ENCODE data around the gene OOSP3. TPM values are rescaled to one million over a fixed set of nuclear protein-coding genes. Genes with fewer than 3 reads are reported as not detected.
"Not testable (repeated sequence)": the region's sequence is repeated elsewhere in the genome, so short reads cannot be mapped to it uniquely, and the experiment has no call there.

Gene OOSP3
- total RNA-seq, 2 experiments from 2014 or later, result not detected

GRCh38 chr11:59872076-59872475 is 6.5 kb upstream of the OOSP3 start:
- POLR2A ChIA-PET, result no interaction called here
- CTCF ChIA-PET, result no interaction called here

GRCh38 chr11:59875856-59876519 is 2.6 kb upstream of the OOSP3 start:
- ChIA-PET CTCF (no interaction called here), POLR2A (no interaction called here)

GRCh38 chr11:59877325-59877724 is 1.3 kb upstream of the OOSP3 start:
- CTCF ChIA-PET, result no interaction called here
- POLR2A ChIA-PET, result no interaction called here

- ChIA-PET CTCF (no interaction called here), POLR2A (no interaction called here)
Observed at GRCh38 chr11:59877784-59878183, 798 bp upstream of the OOSP3 start.

- POLR2A ChIA-PET, result no interaction called here
- CTCF ChIA-PET, result no interaction called here
Observed at GRCh38 chr11:59879567-59879966, 985 bp downstream of the OOSP3 start.

GRCh38 chr11:59883597-59883996 is 5.0 kb downstream of the OOSP3 start:
- CTCF ChIA-PET, result no interaction called here
- POLR2A ChIA-PET, result no interaction called here

GRCh38 chr11:59887156-59887555 is 8.6 kb downstream of the OOSP3 start:
- CTCF ChIA-PET, result not testable (repeated sequence)

GRCh38 chr11:59891781-59892181 is 13.2 kb downstream of the OOSP3 start:
- ChIA-PET CTCF (no interaction called here), POLR2A (no interaction called here)

More at GRCh38 chr11:59887156-59887555, 8.6 kb downstream of the OOSP3 start:
- POLR2A ChIA-PET, result not testable (repeated sequence)

- CTCF ChIA-PET, result no interaction called here
Observed at GRCh38 chr11:59894616-59895015, 16.0 kb downstream of the OOSP3 start.

GRCh38 chr11:59898046-59898445 is 19.5 kb downstream of the OOSP3 start:
- CTCF ChIA-PET, result no interaction called here
- POLR2A ChIA-PET, result no interaction called here

More at GRCh38 chr11:59894616-59895015, 16.0 kb downstream of the OOSP3 start:
- POLR2A ChIA-PET, result no interaction called here

- ChIA-PET POLR2A (no interaction called here), CTCF (no interaction called here)
Observed at GRCh38 chr11:59898650-59899049, 20.1 kb downstream of the OOSP3 start.

- CTCF ChIA-PET, result no interaction called here
Observed at GRCh38 chr11:59899532-59899931, 20.9 kb downstream of the OOSP3 start.

GRCh38 chr11:59900366-59901126 is 22.0 kb downstream of the OOSP3 start:
- ChIA-PET CTCF (no interaction called here), POLR2A (no interaction called here)

More at GRCh38 chr11:59899532-59899931, 20.9 kb downstream of the OOSP3 start:
- POLR2A ChIA-PET, result no interaction called here

- POLR2A ChIA-PET, result no interaction called here
- CTCF ChIA-PET, result no interaction called here
Observed at GRCh38 chr11:59901306-59901705, 22.7 kb downstream of the OOSP3 start.

GRCh38 chr11:59903569-59903968 is 25.0 kb downstream of the OOSP3 start:
- CTCF ChIA-PET, result not testable (repeated sequence)

GRCh38 chr11:59918480-59918879 is 39.9 kb downstream of the OOSP3 start:
- CTCF ChIA-PET, result interaction anchor here (1.1 to 1.4 kb wide), 2 partner anchors 11 to 79 kb away, joined by 3 to 4 read pairs; no protein-coding TSS in a partner anchor
- POLR2A ChIA-PET, result no interaction called here

More at GRCh38 chr11:59903569-59903968, 25.0 kb downstream of the OOSP3 start:
- POLR2A ChIA-PET, result not testable (repeated sequence)

GRCh38 chr11:59918987-59919589 is 40.5 kb downstream of the OOSP3 start:
- ChIA-PET POLR2A (no interaction called here), CTCF (interaction anchor here (0.6 to 1.4 kb wide), 3 partner anchors 11 to 332 kb away, joined by 3 to 4 read pairs (median 3); no protein-coding TSS in a partner anchor)

GRCh38 chr11:59923813-59924212 is 45.2 kb downstream of the OOSP3 start:
- ChIA-PET CTCF (no interaction called here), POLR2A (no interaction called here)

- CTCF ChIA-PET, result no interaction called here
- POLR2A ChIA-PET, result no interaction called here
Observed at GRCh38 chr11:59931688-59932087, 53.1 kb downstream of the OOSP3 start.

GRCh38 chr11:59938132-59938531 is 59.5 kb downstream of the OOSP3 start, which contains the start of gene OOSP1:
OOSP1 (plus strand) TSS chr11:59938432; CDS start chr11:59938455, 23 bp downstream.
- POLR2A ChIA-PET, result no interaction called here
- CTCF ChIA-PET, result no interaction called here

- ChIA-PET CTCF (no interaction called here), POLR2A (no interaction called here)
Observed at GRCh38 chr11:59938718-59939117, 60.1 kb downstream of the OOSP3 start.

All from activated CD8-positive, alpha-beta memory T cell treated with anti-CD3 and anti-CD28 coated beads for 36 hours (primary cell).